Activated gamma-delta T cell (primary cell): ENCODE results near the gene SMC3.
"Not testable (repeated sequence)": the region's sequence is repeated elsewhere in the genome, so short reads cannot be mapped to it uniquely, and the experiment has no call there.

Experiments used
- DNase-seq: peaks from one replicate; lab custom pipeline; 2025; lab: John Stamatoyannopoulos, UW

Gene SMC3

DNA sequence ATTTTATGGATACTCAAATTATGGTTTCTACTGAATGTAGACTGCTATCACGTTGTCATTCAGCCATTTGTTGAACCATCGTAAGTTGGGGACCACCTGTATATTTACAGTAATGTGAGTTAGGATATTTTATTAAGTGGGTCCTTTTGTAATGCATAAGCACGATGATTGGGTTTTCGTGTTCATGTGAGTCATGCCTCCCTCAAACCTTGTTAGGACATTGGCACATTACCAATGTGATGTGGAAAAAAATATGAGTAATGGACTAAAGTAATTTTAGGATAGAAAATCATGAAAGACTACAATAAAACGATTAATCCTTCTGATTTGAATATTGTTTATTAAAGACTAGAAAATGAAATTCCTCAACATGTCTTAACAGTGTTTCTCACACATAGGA, 8.7 kb downstream of the SMC3 start:
- DNase-seq: no peak

DNA sequence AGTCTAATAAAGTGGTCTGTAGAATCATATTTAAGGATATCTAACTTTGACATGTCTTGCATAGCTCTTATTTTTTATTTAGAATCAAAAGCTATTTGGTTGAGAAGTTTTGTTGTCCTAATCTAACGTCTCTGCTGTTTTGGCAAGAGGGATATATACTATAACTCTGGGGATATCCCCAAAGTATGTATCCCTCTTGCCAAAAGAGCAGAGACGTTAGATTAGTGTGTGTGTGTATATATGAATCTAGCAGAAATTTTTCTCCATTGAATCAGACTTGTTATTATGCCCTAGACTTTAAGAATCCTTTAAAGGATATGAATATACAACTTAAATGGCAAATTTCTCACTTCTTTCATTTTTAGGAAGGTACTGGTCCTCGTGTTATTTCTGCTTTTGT, 9.6 kb downstream of the SMC3 start:
- no peak for DNase-seq

DNA sequence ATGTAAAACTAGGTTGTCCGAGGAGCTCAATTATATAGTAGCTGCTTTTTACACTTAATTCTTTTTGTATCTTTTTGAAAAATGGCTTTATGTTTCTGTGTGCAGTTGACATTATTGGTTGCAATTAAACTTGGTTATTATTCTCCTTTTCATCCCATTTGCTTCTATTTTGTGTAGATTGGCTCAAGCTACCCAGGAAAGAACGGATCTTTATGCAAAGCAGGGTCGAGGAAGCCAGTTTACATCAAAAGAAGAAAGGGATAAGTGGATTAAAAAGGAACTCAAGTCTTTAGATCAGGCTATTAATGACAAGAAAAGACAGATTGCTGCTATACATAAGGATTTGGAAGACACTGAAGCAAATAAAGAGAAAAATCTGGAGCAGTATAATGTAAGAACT, 16.5 kb downstream of the SMC3 start:
- no peak for DNase-seq

DNA sequence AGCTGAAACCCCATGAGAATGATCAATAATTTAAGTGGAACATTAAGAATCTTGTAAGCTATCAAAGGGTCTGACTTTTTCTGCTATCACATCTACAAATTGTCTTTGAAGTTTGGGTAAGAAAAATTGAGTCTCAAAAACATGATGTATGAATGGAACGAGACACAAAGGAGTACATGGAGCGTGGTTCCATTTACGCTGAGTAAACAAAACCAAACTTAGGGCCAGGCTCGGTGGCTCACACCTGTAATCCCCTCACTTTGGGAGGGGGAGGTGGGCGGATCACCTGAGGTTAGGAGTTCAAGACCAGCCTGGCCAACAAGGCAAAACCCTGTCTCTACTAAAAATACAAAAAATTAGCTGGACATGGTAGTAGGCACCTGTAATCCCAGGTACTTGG, 24.3 kb downstream of the SMC3 start:
- DNase-seq: no peak

DNA sequence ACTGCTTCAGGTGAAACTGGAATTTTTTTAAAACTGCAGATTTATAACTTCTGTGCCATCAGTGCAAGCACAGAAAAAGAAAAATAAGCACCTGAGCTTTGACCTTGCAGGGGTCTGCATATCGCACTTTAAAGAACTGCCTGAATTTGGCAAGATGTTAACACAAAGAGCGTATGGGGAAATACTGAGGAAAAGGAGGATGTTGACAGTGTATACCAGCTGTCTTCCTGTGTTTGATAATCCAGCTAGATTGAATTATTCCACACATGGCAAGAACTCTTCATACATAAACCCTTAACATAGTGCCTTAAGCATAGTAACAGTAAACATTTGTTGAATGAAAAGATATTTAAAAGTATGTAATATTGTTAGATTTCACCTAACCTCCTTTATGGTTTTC, 30.0 kb downstream of the SMC3 start:
- DNase-seq: no peak

DNA sequence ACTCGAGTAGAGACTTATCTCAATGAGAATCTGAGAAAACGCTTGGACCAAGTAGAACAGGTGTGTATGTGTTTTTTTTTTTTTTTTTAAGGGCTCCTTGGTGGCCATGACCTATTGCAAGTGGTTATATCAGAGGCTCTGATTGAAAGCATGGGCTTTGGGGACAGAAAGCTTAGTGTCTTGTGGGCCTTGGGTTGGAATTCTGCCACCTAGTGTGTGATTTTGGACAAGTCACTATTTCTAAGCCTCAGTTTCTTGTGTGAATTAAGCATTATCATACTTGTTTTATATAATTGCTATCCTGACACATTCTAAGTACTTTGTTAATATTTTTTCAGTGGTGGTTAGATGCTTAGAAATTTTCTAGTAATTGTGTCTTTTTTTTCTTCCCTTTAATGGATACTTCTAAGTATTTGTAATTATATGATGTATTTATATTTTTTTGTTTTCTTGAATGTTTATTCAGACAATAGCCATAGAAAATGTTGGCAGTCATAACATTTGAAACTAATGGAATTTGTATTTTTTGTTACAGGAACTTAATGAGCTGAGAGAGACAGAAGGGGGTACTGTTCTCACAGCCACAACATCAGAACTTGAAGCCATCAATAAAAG, 33.1 kb downstream of the SMC3 start:
- no peak for DNase-seq

DNA sequence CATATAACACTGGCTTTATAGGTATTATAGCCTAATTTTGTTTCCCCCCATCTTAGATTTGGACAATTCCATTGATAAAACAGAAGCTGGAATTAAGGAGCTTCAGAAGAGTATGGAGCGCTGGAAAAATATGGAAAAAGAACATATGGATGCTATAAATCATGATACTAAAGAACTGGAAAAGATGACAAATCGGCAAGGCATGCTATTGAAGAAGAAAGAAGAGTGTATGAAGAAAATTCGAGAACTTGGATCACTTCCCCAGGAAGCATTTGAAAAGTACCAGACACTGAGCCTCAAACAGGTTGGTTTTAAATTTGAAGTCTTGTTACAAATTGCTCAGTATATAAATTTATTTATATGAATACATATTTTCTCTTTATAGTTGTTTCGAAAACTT, 34.1 kb downstream of the SMC3 start:
- DNase-seq: no peak

DNA sequence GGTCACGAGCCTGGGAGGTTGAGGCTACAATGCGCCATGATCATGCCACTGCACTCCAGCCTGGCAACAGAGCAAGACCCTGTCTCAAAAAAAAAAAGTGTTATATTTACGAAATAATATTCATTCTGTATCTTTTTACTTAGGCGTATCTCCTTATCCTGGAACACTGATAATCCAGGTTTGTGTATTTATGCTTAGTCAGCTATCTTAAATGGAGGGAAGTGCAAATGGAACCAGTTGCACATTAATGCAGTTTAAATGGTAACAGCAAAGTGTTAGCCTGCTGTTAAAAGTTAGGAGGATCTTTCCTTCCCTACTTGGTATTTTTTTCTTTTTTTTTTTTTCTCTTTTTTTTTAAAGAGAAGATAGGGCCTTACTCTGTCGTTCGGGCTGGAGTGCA, 40.6 kb downstream of the SMC3 start:
- DNase-seq: no peak

DNA sequence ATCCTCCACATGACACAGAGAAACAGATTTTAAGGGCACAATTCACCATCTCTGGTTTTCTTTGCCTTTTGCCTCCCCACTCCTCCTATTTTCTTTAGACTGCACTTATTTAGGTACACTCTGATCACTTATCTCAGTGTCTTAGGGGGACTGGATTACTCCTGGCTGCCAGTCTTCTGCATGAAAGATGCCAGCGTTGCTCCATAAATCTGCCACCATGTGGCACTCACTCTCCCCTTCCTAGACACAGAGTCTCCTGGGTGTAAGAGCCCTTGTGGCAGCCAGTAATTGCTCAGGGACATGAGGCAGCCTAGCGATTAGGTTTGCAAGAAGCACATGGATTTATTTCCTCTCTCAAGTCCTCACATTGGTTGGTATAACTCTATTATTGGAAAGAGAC, 42.1 kb downstream of the SMC3 start:
- DNase-seq: no peak

DNA sequence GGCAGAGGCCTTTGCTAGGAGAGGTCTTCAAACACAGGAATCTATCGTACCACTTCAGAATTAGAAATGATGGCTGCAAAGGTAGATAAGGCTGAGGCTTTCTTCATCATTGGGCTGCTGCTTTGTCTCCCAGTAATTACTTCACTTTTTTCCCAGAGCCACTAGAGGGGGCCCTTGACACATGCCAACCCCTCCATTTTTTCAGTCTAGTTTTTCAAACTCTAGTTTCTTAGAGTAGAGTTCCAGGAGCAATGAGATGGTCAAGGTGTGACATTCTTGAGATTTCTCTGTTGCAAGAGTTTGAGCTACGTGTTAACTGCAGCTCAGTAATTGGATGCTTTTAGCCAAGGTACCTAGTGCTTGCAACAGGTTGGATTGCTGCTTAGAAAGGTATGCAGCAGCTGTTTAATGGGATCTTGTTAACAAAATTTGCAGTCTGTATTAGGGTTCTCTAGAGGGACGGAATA, 42.8 kb downstream of the SMC3 start:
- no peak for DNase-seq

DNA sequence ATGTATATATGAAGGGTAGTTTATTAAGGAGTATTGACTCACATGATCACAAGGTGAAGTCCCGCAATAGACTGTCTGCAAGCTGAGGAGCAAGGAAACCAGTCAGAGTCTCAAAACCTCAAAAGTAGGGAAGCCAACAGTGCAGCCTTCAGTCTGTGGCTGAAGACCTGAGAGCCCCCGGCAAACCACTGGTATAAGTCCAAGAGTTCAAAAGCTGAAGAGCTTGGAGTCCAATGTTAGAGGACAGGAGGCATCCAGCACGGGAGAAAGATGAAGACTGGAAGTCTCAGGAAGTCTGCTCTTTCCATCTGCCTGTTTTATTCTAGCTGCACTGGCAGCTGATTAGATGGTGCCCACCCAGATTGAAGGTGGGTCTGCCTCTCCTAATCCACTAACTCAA, 43.3 kb downstream of the SMC3 start:
- DNase-seq: not testable (repeated sequence)

DNA sequence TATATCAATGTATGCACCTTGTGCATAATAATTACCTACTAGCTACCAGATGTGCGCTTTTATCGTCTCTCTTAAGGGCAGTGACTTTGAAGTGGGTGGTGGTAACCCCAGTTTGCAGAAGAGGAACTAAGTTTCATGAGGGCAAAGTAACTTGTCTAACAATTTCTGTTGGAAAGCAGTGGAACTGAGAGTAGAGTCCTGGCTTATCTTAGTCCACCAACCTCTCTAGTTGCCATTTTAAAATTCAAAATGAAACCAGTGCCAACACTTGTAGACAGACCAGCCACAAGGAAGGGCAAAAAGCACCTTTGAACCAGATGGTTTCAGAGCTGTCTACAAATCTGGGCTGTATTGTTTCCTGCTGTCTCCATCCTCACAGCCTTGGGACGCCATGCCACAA, 44.6 kb downstream of the SMC3 start:
- no peak for DNase-seq

DNA sequence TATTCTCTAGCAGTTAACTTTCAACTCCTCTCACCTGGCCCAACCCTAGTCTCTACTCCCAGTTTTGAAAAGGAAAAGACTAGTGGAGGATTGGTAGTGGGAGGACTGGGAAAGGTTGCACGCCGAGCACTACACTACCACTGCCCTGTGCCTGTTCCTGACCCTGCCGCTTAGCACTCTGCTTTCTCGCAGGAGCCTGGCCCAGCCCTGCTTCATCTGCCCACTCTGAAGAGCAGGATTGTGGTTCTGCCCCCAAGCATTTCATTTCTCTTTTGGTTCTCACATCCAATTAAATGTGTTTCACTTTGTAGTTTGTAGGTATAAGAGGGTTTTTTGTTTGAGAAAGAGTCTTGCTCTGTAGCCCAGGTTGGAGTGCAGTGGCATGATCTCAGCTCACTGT, 45.1 kb downstream of the SMC3 start:
- DNase-seq: no peak

DNA sequence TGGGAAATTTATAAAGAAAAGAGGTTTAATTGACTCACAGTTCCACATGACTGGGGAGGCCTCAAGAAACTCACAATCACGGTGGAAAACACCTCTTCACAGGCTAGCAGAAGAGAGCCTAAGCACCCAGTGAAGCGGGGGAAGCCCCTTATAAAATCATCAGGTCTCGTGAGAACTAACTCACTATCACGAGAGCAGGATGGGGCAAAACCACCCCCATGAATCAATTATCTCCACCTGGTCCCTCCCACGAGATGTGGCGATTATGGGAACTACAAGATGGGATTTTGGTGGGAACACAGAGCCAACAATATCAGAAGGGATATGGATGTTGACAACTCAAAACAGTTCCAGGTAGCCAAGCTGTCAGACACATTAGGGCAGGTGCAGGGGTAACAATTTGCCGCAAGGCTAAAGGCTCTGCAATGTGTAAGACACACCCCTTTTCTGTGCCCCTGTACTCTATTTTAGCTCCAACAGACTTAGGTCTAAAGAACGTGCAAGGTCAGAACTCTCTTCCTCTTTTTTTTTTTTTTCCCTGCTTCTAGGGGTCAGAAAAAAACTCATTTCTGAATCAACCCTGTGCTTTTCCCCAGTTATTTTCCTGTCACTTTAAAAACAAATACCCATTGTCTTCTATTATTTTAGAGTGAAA, 46.0 kb downstream of the SMC3 start:
- DNase-seq: no peak

DNA sequence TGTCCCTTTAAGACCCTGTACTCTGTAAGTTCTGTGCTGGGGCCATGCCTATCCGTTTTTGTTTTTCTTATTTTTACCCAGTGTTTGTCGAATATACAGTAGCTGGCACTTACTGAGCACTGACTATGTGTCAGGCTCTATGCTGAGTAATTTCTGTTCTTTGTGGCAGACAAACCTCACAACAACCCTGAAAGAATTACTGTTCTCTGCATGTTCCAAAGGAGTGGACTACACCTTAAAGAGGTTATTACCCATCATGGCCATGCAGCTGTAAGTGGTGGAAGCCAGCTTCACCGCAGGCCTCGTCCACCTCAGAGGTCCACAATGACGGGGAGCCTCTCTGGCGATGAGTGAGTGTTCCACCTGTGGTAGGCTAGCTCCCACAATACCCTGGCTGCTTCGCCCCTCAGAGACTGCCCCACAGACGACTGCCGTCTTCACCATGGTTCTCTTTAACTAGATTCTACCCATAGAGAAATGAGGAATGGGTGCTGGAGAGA, 46.6 kb downstream of the SMC3 start:
- DNase-seq: no peak

DNA sequence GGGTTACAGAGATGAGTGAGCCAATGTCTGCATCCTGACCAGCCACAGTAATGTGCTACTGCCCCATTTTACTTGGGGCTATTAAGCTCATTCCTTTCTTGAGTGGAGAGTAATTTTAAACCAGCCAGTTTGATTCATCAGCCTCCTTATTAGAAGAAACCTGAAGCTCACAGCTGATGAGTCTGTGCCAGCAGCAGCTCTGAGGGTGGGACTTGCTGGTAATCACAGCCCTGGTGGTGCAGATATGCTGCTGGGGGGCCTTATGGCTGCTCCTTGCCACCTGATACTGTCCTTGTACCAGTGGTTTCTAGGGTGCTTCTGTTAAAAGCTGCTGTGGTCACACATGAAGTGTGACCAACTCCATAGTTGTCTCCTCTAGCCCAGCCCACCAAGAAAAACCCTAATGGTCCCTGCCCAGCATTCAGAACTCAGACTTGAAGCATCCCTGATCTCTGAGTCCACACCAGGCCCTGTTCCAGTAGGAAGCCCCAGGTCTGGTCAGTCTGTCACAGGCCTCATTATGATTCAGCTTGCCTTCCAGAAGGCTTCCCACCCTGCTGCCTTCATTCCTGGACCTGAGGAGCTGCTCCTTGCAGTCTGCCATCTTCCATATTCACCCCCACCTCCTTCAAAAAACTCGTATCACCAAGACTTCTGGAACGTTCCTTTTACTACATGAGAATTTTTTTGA, 47.7 kb downstream of the SMC3 start:
- DNase-seq: no peak

DNA sequence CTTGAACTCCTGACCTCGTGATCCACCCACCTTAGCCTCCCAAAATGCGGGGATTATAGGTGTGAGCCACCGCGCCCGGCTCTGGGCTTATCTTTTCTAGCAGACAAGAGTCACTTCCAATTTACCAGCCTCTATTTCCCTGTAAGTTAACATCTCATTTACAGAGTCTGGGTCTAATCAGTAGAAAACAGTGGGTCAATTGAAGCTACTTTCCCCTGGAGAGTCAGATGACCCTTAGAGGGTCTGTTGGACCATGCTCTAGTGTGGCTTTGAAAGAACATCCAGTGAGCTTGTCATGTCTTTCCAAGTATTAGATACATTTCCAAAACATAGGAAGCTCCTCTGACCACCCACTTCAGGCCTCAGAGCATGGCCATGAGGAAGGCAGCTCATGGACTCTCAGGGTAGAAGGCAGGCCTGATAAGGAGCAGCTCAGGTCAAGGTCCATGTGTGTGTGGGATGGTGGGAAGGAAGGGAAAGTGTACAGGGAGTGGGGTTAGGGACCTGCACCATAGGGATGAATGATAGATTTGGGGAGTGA, 49.1 kb downstream of the SMC3 start:
- DNase-seq: no peak

DNA sequence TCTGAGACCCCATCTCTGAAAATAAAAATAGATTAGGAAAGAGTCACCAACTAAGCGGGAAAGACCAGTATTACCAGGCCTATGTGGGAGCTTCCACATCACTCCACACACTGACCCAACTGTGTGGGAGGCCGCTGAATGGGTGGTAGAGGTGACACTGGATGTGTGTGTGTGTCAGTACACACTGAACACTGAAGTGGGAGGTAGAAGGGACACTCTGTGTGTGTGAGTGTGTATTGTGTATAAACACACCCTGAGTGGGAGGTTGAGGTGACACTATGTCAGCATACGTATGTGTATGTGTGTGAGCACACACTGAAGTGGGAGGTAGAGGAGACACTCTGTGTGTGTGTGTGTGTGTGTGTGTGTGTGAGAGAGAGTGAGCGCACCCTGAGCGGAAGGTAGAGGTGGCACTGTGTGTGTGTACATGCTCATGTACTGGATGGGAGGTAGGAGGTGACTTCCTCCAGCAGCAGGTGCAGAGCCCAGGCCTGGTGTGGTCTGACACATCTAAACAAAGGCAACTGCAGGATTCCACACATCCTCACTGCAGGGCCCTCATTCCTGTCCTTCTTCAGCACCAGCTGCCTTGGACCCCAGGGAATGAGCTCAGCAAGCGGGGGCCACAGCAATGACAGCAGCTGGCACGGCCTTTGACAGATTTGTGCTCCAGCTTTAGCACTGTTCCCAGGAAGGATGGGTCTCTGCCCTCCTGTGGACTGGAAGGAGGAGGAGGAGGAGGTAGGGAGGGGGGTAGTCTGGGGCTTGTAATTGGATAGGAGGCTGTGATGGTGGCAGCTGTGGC, 50.1 kb downstream of the SMC3 start:
- no peak for DNase-seq

DNA sequence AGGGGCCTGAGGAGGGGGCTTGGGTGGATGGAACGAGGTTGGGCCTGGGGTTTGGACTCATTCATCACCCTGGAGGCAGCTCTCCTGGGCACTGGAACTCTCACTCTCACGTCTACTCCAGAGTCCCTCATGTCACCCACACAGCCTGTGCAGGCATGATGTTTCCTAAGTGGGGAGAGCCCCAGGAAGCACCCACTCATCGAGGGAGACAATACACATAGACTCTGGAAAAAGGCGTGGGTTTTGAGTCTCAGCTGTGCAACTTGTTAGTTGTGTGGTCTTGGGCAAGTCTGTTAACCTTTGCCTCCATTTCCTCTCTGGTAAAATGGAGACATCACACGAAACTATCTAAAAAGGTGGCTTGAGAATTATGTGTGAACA, 50.7 kb downstream of the SMC3 start:
- no peak for DNase-seq

DNA sequence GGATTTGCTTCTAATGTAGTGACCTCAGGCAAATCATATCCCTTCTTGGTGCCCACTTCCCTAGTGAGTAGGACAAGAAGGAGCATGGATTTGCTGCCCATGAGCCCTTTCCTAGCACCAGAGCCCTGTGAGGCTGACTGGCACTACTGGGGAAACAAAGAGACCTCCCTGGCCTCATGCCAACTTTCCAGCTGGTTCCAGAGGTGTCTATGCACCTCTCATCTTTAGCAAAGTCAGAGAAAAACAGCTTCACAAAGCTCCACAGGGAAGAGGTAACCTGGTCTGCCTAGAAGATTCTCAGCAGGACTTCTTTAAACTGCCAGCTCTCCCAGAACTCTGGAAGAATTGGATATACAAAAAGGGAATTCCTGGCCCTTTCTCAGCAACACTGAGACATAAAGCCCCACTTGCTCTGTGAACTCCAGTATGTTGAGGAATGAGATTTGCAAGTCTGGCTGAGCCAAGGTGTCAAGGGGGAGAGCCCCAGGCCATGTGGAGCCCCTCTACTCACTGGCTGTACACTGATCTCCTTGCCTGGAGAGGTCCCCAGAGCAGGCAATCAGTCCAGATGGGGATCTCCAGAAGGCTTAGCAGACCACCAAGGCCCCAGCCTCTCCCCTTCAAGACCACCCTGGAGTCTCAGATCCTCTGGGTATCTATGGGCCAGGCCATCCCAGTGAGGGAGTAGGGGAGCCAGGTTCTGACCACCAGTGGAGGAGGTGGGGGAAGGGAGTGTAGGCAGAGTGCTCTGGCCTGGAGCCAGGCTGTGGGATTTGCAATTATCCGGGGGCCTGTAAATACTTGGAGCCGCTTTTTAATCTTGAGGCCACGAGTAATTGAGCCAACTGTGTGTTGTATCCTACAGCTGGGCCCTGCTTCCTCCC, 52.3 kb downstream of the SMC3 start:
- DNase-seq: no peak

DNA sequence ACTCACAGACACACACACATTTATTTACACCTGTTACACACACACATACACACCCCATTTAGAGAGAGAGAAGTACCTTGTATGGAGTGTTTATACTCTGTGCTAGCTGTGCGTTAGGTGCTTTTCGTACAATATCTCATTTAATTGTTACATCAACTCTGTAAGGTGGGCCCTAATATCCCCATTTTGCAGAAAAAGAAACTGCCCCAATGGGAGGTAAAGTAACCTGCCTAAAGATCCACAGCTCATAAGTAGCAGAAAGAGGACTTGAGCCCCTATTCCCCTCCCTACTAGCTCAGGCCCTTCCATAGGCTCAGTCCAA, 52.9 kb downstream of the SMC3 start:
- DNase-seq: no peak
